CD14-positive monocyte (primary cell): Measurements from ENCODE around the gene CDK19. TPM values are rescaled to one million over a fixed set of nuclear protein-coding genes. Genes with fewer than 3 reads are reported as not detected.
A peak's percentile ranks its signal among the peaks of the same experiment; 100 is the strongest.

Experiments
- DNase-seq, 3 donors: peaks; one replicate each; pipeline ENCODE4 v3.0.0-alpha.2; 2011 to 2022
- H2AFZ ChIP-seq: 2 replicates; pipeline ENCODE4 v1.6.0; 2012; ENCODE audit warnings: mild to moderate bottlenecking, low read depth, low read length, inconsistent platforms; ENCODE audit not compliant: insufficient read depth, poor library complexity, severe bottlenecking
- H3K27ac ChIP-seq, 2 donors: 1 replicate in 1 of 2; 2 replicates in 1 of 2; pipeline ENCODE4 v1.5.1; 2012 to 2013; ENCODE audit warnings: low read length in 2 of 2, control low read depth in 1 of 2, inconsistent platforms in 1 of 2, low read depth in 1 of 2, mild to moderate bottlenecking in 1 of 2
- H3K27me3 ChIP-seq, 2 donors: one replicate each; pipeline versions ENCODE4 v1.6.0 to v1.6.1; 2011 to 2013; ENCODE audit warnings: low read length in 2 of 2; ENCODE audit not compliant: control insufficient read depth in 2 of 2, insufficient read depth in 2 of 2
- H3K36me3 ChIP-seq, 2 donors: replicated peaks in 1 of 2; 1 replicate in 1 of 2; 2 replicates in 1 of 2; pipeline versions ENCODE4 v1.5.1 to v1.6.1; 2012 to 2013; ENCODE audit warnings: low read length in 2 of 2, control low read depth in 1 of 2, inconsistent platforms in 1 of 2, mild to moderate bottlenecking in 1 of 2; ENCODE audit not compliant: insufficient read depth in 2 of 2, control insufficient read depth in 1 of 2
- H3K4me1 ChIP-seq, 2 donors: 1 replicate in 1 of 2; 2 replicates in 1 of 2; pipeline versions ENCODE4 v1.5.1 to v1.6.1; 2012 to 2013; ENCODE audit warnings: low read length in 2 of 2, control low read depth in 1 of 2, inconsistent platforms in 1 of 2, mild to moderate bottlenecking in 1 of 2, moderate library complexity in 1 of 2; ENCODE audit not compliant: insufficient read depth in 2 of 2, control insufficient read depth in 1 of 2
- H3K4me2 ChIP-seq: replicated peaks from 2 replicates; pipeline ENCODE3; 2012; ENCODE audit warnings: low read length, moderate library complexity, mild to moderate bottlenecking; ENCODE audit not compliant: poor library complexity, severe bottlenecking; ENCODE audit errors: extremely low read depth
- H3K4me3 ChIP-seq, 3 experiments: fragments of 200-600 bp in 1 of 3; sonication (generic) in 1 of 3; replicated peaks in 1 of 3; 1 replicate in 2 of 3; 2 replicates in 1 of 3; pipeline ENCODE4 v1.5.1; 2011 to 2013; ENCODE audit warnings: low read length in 3 of 3, mild to moderate bottlenecking in 3 of 3, control low read depth in 2 of 3, low read depth in 2 of 3, inconsistent platforms in 1 of 3, moderate library complexity in 1 of 3
- H3K79me2 ChIP-seq: 2 replicates; pipeline ENCODE4 v1.6.0; 2012; ENCODE audit warnings: mild to moderate bottlenecking, control low read depth, inconsistent platforms, low read length, moderate library complexity; ENCODE audit not compliant: insufficient read depth
- H3K9ac ChIP-seq: 2 replicates; pipeline ENCODE4 v1.6.0; 2017; ENCODE audit warnings: low read length, mild to moderate bottlenecking; ENCODE audit not compliant: insufficient read depth, poor library complexity, severe bottlenecking
- H3K9me3 ChIP-seq, 2 donors: replicated peaks in 1 of 2; 1 replicate in 1 of 2; 2 replicates in 1 of 2; pipeline versions ENCODE4 v1.5.1 to v1.6.1; 2012 to 2013; ENCODE audit warnings: low read length in 2 of 2, control low read depth in 1 of 2; ENCODE audit not compliant: control insufficient read depth in 1 of 2, insufficient read depth in 1 of 2
- H4K20me1 ChIP-seq: 2 replicates; pipeline ENCODE4 v1.6.0; 2012; ENCODE audit warnings: mild to moderate bottlenecking, low read length, control low read depth, moderate library complexity; ENCODE audit not compliant: insufficient read depth
- H3K27ac Mint-ChIP-seq, 7 donors: one replicate each; pipeline ENCODE4 v1.8.0; 2020; ENCODE audit warnings: mild to moderate bottlenecking in 7 of 7, mixed read lengths in 7 of 7, moderate library complexity in 6 of 7, inconsistent platforms in 2 of 7
- H3K27me3 Mint-ChIP-seq, 3 donors: one replicate each; pipeline ENCODE4 v1.8.0; 2021 to 2022; ENCODE audit warnings: low read depth in 3 of 3, mild to moderate bottlenecking in 3 of 3, mixed read lengths in 3 of 3, moderate library complexity in 3 of 3, inconsistent platforms in 1 of 3
- H3K36me3 Mint-ChIP-seq, 2 donors: one replicate each; pipeline ENCODE4 v1.8.0; 2020; ENCODE audit warnings: mixed read lengths in 2 of 2, inconsistent platforms in 1 of 2, mild to moderate bottlenecking in 1 of 2
- H3K4me1 Mint-ChIP-seq: one replicate; pipeline ENCODE4 v1.8.0; 2020; ENCODE audit warnings: mild to moderate bottlenecking, mixed read lengths
- H3K4me3 Mint-ChIP-seq, 2 donors: one replicate each; pipeline ENCODE4 v1.8.0; 2020; ENCODE audit warnings: mild to moderate bottlenecking in 2 of 2, mixed read lengths in 2 of 2, moderate library complexity in 1 of 2
- H3K9me3 Mint-ChIP-seq, 7 donors: one replicate each; pipeline ENCODE4 v1.8.0; 2020 to 2022; ENCODE audit warnings: mixed read lengths in 7 of 7, mild to moderate bottlenecking in 6 of 7, moderate library complexity in 6 of 7, inconsistent platforms in 2 of 7
- WGBS: methylation state at CpG from one replicate; pipeline ENCODE4 v1.1.5; 2013; ENCODE audit warnings: missing lambda C conversion rate; ENCODE audit not compliant: insufficient coverage; 5-methylcytosine and 5-hydroxymethylcytosine counted together
- intact Hi-C, 2 donors: fragments of 100-400 bp; cut with micrococcal nuclease; formaldehyde crosslinking; loops; one replicate each; pipeline versions ENCODE4 v1.15.0 to v1.15.1; 2023
- polyA plus RNA-seq, 3 donors: library from polyadenylated mRNA; depleted of rRNA in 1 of 3; unstranded in 2 of 3; stranded (reverse) in 1 of 3; fragments of 300-500 nt in 2 of 3; fragments of >200 nt in 1 of 3; fragmentation: Illumina TruSeq in 2 of 3; gene quantifications; 1 replicate in 2 of 3; 2 replicates in 1 of 3; pipeline ENCODE4 v1.2.3, GENCODE V29; 2012 to 2021
- TF ChIP-seq, protein P1 (sequence below): fragments of 200-600 bp; IDR thresholded peaks from one replicate; pipeline ENCODE4 v1.8.0; 2022; ENCODE audit warnings: antibody characterized with exemption, mild to moderate bottlenecking

CDK19 gene
- polyA plus RNA-seq, 3 donors = 2.7 to 12.0 (median 3.9) TPM

DNA sequence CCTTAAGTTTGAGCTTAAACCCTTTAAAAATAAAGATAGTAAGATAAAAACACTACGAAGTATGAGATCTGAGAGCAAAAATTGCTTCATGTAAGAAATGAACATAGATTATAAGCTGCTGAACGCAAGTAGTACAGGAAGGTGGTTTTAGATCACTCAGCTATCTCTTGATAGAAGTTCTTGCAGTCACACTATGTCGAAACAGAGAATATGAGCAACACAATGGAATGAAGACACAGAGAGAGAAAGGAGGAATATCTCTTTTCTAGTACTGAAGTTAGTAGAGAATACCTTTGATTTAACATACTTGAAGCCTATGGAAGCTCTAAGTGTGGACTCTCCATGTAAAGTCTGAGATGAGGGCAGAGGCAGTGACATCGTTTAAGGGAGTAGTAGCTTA is 162.7 kb downstream of the CDK19 start:
- WGBS = 69% methylated on average over 1 of the region's 4 CpGs
- Histone ChIP-seq H3K9me3 (no peaks in the 10 kb centered on the region), H3K27me3 (no peaks in the 10 kb centered on the region), H3K27ac (no peak overlapping the region), H3K4me2 (no peak overlapping the region), H3K4me3 (no peak overlapping the region), H3K9ac (no peak overlapping the region), H3K79me2 (no peaks in the 10 kb centered on the region), H2AFZ (no peak overlapping the region), H3K36me3 (peaks cover 3 to 10% of the 10 kb centered on the region in 2 donors), H4K20me1 (no peaks in the 10 kb centered on the region), H3K4me1 (no peaks in the 10 kb centered on the region)
- DNase-seq = no peak
- Mint-ChIP-seq H3K36me3 (peaks cover 20 to 21% of the 10 kb centered on the region in 2 donors), H3K9me3 (no peaks in the 10 kb centered on the region), H3K27me3 (no peaks in the 10 kb centered on the region), H3K27ac (peak overlapping the region in 1 of 7 donors; percentile 49), H3K4me3 (no peak overlapping the region), H3K4me1 (peaks cover 2% of the 10 kb centered on the region)
- TF ChIP-seq, protein P1, sequence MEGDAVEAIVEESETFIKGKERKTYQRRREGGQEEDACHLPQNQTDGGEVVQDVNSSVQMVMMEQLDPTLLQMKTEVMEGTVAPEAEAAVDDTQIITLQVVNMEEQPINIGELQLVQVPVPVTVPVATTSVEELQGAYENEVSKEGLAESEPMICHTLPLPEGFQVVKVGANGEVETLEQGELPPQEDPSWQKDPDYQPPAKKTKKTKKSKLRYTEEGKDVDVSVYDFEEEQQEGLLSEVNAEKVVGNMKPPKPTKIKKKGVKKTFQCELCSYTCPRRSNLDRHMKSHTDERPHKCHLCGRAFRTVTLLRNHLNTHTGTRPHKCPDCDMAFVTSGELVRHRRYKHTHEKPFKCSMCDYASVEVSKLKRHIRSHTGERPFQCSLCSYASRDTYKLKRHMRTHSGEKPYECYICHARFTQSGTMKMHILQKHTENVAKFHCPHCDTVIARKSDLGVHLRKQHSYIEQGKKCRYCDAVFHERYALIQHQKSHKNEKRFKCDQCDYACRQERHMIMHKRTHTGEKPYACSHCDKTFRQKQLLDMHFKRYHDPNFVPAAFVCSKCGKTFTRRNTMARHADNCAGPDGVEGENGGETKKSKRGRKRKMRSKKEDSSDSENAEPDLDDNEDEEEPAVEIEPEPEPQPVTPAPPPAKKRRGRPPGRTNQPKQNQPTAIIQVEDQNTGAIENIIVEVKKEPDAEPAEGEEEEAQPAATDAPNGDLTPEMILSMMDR = no peak
- intact Hi-C loops = no loop called here

DNA sequence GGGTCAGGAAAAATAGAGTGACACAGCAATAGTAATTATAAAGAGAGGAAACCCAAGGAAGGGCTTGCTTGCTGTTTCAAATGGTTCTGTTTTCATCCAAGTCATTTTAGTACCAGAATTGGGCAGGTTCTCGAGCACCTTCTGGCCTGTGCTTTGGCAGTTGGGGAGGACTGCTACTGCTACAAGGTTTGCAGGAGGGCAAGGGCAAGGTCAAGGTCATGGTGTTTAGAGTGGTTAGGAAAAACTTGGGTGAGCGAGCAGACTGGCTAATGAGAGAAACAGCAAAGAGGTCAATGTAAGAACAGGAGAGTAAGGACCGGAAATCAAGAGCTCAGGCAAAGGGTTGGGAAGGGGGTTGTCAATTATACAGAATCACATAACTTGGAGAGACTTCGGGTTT is 164.5 kb downstream of the CDK19 start:
- Mint-ChIP-seq H3K27ac (no peak overlapping the region), H3K4me1 (peaks cover 2% of the 10 kb centered on the region), H3K27me3 (no peaks in the 10 kb centered on the region), H3K36me3 (peaks cover 36 to 37% of the 10 kb centered on the region in 2 donors), H3K9me3 (peaks cover 4 to 14% (median 8%) of the 10 kb centered on the region in 7 donors), H3K4me3 (no peak overlapping the region)
- H4K20me1 ChIP-seq = no peaks in the 10 kb centered on the region
- H3K9ac ChIP-seq = no peak overlapping the region
- no peaks in the 10 kb centered on the region for H3K27me3 ChIP-seq
- H3K4me2 ChIP-seq = no peak overlapping the region
- H2AFZ ChIP-seq = no peak overlapping the region
- H3K79me2 ChIP-seq = no peaks in the 10 kb centered on the region
- WGBS = 100% methylated on average over 1 of the region's 4 CpGs
- no peak overlapping the region for H3K27ac ChIP-seq
- DNase-seq = no peak
- H3K9me3 ChIP-seq = peaks cover 14% of the 10 kb centered on the region in 2 donors
- TF ChIP-seq, protein P1 = no peak
- H3K4me3 ChIP-seq = no peak overlapping the region
- intact Hi-C loops = no loop called here
- no peaks in the 10 kb centered on the region for H3K4me1 ChIP-seq
- peaks cover 14% of the 10 kb centered on the region in 2 donors for H3K36me3 ChIP-seq
